GM21717 (cell line): ENCODE measurements around the gene AKAP6.

Experiments
- ATAC-seq: cut with Tn5 transposase; IDR thresholded peaks from one replicate; pipeline ENCODE4 v1.9.1; 2021; ENCODE audit warnings: mild to moderate bottlenecking, moderate library complexity; ENCODE audit not compliant: unreplicated experiment

AKAP6 gene

DNA sequence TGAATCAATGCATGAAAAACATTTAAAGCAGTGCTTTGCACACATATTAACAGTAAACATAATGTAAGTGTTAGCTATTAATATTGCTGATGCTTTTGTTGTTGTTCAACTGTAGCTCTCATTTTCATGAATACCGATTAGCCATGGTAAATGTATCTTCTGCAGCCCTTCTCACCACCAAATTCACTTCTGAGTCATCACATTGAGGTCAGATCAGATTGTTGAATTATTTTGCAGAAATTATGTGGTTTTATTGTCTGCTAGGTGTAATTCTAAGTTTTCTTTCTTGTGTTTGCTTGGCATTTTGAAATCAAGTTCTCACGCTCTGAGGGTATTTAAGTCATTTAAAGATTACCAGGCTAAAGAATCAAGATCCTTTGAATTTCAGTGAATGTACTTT, 74.6 kb downstream of the AKAP6 start:
- ATAC-seq = no peak

DNA sequence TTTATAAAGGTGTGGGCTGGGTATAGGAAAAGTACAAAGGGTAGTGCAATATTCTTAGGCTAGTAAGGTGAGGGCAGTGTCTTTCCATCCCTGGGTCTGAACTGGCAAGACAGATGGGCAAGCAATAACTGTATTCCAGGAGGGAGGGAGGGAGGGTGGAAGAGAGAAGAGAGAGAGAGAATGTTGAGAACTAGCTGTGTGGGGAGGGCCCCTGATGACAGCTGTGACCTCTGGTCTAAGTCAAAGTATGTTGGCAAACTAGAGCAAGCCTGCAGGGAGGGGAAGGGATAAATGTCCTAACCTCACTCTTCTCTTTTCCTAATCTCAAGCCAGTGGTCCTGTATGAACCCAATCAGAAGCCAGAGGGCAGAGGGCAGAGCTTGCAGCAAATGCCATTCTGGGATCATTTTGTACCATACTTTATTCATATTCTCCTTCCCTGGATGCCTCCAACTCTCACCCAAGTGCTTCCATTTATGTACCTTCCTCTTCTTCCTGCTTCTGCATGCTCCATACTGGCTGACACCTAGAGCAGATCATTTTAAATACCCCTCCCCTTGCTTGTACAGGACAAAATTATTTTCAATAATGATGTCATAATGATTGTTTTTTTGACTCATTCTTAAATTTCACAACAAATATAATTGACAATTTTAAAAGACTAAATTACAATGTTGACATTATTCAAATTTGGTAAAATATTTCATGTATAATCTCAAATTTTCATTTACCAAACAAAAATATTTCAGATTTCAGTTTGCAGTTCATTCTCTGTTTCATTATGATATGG, 75.9 kb downstream of the AKAP6 start:
- no peak for ATAC-seq

DNA sequence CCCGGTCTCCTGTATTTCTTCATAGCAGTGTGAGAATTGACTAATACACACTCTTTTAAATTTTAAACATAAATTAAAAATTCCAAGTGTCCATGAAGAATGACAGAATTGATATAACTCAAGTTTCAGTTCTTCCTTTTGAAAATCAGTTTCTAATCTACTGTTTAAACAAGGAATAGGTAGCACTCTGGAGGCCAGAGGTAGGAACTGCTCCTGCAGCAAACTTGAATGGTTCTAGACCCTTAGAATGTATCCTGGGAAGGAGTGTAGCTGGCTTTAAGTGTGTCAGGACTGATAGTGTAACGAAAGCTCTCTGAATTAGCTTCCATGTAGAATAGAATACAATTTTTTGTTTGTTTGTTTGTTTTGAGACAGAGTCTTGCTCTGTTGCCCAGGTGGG, 76.8 kb downstream of the AKAP6 start:
- ATAC-seq = no peak

DNA sequence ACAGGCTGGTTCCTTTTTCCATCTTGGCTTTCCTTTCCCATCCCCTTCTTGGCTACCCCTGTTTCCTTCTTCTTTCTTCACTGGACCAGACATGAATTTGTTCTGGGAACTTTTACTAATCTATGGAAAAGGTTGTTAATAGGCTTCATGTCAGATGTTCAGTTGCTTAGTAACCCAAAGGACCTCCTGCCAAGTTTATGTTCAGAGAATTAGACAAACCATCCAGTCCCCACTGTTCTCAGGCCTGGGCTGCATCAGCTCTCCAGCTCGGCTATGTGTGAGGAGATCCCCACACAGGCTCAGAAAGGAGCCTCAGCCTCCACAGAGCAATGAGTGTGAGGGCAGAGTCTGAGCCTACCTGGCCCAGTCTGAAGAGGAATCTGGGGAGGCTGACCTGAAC, 78.0 kb downstream of the AKAP6 start:
- ATAC-seq = no peak

DNA sequence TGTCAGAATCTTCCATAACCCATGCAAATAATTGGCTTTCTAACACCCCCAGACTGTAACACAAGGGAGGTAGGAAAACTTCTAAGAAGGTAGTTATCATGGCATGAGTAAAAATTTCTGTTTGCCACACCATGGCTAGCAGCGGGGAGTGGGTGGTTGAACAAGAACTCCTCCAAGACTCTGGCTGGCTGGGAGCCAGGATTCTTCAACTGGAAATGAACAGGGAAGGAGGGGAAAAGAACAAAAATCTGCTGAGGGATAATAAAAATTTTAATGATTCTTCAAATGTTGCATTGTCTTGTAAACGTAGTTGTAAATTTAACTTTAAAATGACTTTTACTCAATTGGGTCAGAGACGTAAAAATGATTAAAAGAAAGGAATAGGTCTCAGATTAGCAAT, 78.9 kb downstream of the AKAP6 start:
- no peak for ATAC-seq

- ATAC-seq = no peak
Measured at GRCh38 chr14:32412103-32412502, 83.0 kb downstream of the AKAP6 start.

GRCh38 chr14:32412532-32412931, 83.4 kb downstream of the AKAP6 start:
- ATAC-seq = no peak

DNA sequence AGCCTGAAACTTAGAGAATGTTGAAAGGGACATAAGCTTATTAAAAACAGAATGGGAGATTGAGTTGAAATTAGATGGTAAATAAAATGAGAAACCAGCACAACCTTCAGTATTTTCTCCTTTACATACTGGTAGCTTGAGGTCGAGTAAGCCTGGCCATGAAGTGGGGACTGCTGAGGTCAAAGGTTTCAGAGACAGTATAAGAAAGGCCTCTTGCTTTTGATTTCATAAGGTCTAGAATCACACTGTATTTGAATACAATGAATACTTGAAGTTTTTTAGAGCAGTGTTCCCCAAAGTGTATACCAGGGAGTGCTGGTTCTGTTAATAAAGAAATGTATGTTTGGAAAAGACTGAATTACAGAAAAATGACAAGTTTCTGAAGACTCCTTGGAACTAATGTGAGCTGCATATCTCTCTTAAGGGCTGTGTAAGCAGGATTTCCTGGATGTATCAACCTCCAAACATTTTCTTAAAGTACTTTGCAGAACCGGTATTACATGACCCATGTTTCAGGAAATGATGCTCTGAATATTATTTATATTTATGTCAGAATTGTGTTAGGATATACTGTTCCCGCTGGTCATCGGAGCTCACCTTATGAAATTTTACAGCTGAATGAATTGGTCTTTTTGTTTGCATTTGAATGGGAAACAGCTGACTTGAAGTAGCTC, 85.0 kb downstream of the AKAP6 start:
- no peak for ATAC-seq

GRCh38 chr14:32414808-32415255, 85.7 kb downstream of the AKAP6 start:
- no peak for ATAC-seq

DNA sequence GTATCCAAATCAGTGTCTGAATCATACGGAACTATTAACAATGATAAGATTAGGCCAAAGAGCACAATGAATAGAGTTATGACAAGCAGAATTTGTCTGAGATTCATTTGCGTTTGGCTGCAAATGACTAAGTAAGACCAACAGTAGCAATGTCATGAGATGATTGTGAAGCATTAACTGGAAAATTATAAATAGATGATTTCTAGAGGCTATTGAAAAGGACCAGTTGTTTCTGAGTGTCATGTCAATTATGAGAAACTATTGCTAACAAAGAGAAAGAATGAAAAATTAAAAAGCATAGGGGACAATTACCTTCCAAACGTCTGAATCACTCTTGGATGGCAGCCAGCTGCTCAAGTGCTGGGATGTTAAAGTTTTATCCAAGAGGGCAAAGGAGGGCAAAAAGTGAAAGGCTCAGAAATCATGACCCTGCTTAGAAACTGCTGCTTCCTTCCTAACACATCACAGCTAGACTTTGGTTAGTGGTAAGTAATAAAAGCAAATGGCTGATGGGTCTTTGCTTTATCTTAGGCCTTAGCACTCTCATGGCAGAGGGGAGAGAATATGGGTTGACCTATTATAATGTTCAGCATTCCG, 89.0 kb downstream of the AKAP6 start:
- no peak for ATAC-seq

- ATAC-seq = no peak
Measured at GRCh38 chr14:32419429-32419828, 90.3 kb downstream of the AKAP6 start.

DNA sequence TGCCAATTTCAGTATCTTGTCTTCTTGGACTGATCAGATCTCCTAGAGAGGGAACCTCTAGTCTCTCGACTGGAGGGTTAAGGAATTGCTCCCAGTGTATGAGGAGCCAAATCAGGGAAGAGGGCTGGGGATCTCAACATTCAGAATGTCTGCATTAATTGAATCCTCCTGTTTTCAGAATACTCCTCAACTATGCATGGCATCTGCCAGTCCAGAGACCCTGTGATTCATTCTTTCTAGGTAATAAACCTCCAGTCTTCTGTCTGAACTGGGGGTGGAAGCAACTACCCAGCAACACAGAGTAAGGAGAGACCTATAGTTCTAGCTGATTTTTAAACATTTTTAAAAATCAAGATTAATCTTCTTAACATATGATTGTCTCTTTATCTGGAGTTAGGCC, 92.7 kb downstream of the AKAP6 start:
- ATAC-seq = no peak

- no peak for ATAC-seq
Measured at GRCh38 chr14:32422440-32422839, 93.3 kb downstream of the AKAP6 start.

GRCh38 chr14:32426028-32426427, 96.9 kb downstream of the AKAP6 start:
- no peak for ATAC-seq

DNA sequence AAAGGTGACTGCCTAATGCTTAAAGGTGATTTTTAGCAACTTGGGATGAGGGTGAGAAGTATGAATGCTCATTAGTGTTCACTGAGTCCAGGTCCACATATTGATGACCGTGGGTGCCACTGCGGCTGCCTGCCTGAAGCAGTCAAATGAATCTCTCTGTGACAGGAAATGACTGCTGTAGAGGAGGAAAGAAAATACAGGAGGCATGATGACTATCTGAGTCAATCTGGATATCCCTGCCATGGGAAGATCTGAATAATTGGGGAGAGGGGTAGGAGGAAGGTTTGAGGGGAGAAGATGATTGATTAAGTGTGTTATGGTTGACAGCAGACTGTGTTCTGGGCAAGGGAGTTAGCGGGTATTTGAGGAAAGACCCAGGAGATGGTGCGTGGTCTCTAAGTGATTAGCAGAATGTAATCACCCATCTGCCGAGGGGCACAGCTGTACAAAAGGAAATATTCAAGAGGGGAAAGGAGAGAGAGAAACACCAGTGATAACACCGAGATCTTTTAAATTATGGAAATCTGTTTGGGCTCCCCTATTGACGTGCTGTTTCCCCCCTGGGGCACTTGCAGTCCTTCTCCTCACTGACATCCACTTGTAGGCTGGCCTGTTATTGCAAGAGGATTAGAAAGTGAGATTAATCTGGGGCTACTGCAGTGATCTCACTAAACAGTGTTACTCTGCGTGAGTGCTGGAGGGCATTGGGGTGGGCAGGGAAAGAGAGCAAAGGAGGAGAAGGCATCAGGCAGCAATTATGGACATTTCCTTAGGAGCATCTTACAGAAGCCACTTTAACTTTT, 97.7 kb downstream of the AKAP6 start:
- no peak for ATAC-seq

GRCh38 chr14:32427726-32428528, 98.8 kb downstream of the AKAP6 start:
- ATAC-seq = no peak

- no peak for ATAC-seq
Measured at GRCh38 chr14:32428875-32429274, 99.8 kb downstream of the AKAP6 start.

GRCh38 chr14:32430326-32430725, 101.2 kb downstream of the AKAP6 start:
- ATAC-seq = no peak

DNA sequence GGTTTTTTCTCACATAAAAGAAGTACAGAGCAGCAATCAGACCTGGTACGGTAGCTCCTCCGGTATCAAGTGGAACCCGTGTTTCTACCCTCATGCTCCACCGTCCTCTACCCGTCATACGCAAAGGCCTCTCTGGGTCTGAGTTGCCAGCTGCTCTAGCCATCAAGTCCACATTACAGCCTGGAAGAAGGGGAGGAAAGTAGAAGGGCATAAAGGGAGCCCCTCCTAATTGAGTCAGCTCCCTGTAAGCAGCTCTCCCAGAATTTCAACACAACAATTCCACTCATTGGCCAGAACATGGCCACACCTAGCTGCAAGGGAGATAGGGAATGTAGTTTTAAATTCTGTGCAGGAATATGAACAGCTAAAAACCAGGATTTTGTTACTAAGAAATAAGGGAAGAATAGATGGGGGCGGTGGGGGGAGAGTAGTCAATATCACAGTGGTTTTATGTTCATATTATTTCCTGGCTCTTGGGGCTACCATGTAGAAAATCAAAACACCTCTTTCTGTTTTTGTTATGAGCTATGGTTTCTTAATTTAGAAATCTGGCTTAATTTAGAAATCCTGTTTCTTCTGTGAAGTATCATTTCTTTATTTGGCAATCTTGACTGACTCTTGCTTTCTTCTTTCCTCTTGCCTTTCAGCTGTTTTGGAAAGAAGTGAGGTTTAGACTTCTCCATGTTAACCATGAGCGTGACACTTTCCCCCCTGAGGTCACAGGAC, 103.9 kb downstream of the AKAP6 start:
- no peak for ATAC-seq

GRCh38 chr14:32434180-32434579, 105.1 kb downstream of the AKAP6 start:
- no peak for ATAC-seq
